Measurements from ENCODE around the gene CENPX. TPM values are rescaled to one million over a fixed set of nuclear protein-coding genes. Genes with fewer than 3 reads are reported as not detected.

Gene CENPX
- total and polyA plus RNA-seq, 2 of the 13 experiments (the other 11 are each of a cell fraction or from before 2014, with no cell fraction given): 92.7 to 170 TPM

GRCh38 chr17:81999976-82000802, 22.5 kb downstream of the CENPX start (continued):
- TF ChIP-seq ZNF780A (CRISPR knock-in tag; IDR thresholded peaks at IDR 0.05) (peak; percentile 13; the same call in 1 of the 2 replicates), KLF15 (CRISPR knock-in tag; IDR thresholded peaks at IDR 0.05; ENCODE audit: borderline replicate concordance) (no peak), TFDP2 (CRISPR knock-in tag; IDR thresholded peaks at IDR 0.05) (no peak; the same call in 1 of the 2 replicates), ZNF382 (CRISPR knock-in tag; IDR thresholded peaks at IDR 0.05; ENCODE audit: borderline replicate concordance) (no peak), SNAI1 (CRISPR knock-in tag; IDR thresholded peaks at IDR 0.05; ENCODE audit: borderline replicate concordance) (no peak), DDIT3 (CRISPR knock-in tag; IDR thresholded peaks at IDR 0.05) (no peak), GZF1 (CRISPR knock-in tag; IDR thresholded peaks at IDR 0.05) (peak; percentile 85; the same call in 1 of the 2 replicates), NFE2L1 (CRISPR knock-in tag; IDR thresholded peaks at IDR 0.05; ENCODE audit: borderline replicate concordance) (peak; percentile 88; the same call in 1 of the 2 replicates), FOXC1 (CRISPR knock-in tag; IDR thresholded peaks at IDR 0.05; ENCODE audit: borderline replicate concordance) (peak; percentile 68; the same call in 1 of the 2 replicates), NFRKB (IDR thresholded peaks at IDR 0.05) (no peak), PRMT3 (CRISPR knock-in tag; IDR thresholded peaks at IDR 0.05; ENCODE audit: borderline replicate concordance, low read depth) (peak; percentile 54; the same call in 1 of the 2 replicates), PRPF4 (IDR thresholded peaks at IDR 0.05; ENCODE audit: low read depth, low read length, poor library complexity, severe bottlenecking) (peak; percentile 66), ZMYM2 (CRISPR knock-in tag; IDR thresholded peaks at IDR 0.05) (peak; percentile 48), ZIK1 (CRISPR knock-in tag; IDR thresholded peaks at IDR 0.05; ENCODE audit: borderline replicate concordance, low read depth) (no peak), RXRB (CRISPR knock-in tag; IDR thresholded peaks at IDR 0.05; ENCODE audit: borderline replicate concordance) (no peak; the same call in 1 of the 2 replicates), ZC3H4 (CRISPR knock-in tag; IDR thresholded peaks at IDR 0.05; ENCODE audit: borderline replicate concordance) (peak; percentile 97; the same call in 1 of the 2 replicates), ZNF737 (CRISPR knock-in tag; IDR thresholded peaks at IDR 0.05; ENCODE audit: borderline replicate concordance) (0 out of 2 replicates have a peak, but pooled peaks have one; percentile 58), ZNF501 (CRISPR knock-in tag; IDR thresholded peaks at IDR 0.05) (peak; percentile 8; the same call in 1 of the 2 replicates)
- TF ChIP-seq, protein P1, sequence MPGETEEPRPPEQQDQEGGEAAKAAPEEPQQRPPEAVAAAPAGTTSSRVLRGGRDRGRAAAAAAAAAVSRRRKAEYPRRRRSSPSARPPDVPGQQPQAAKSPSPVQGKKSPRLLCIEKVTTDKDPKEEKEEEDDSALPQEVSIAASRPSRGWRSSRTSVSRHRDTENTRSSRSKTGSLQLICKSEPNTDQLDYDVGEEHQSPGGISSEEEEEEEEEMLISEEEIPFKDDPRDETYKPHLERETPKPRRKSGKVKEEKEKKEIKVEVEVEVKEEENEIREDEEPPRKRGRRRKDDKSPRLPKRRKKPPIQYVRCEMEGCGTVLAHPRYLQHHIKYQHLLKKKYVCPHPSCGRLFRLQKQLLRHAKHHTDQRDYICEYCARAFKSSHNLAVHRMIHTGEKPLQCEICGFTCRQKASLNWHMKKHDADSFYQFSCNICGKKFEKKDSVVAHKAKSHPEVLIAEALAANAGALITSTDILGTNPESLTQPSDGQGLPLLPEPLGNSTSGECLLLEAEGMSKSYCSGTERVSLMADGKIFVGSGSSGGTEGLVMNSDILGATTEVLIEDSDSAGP (CRISPR knock-in tag; IDR thresholded peaks at IDR 0.05; ENCODE audit: borderline replicate concordance): peak; percentile 72; the same call in 1 of the 2 replicates
- TF ChIP-seq, protein P2, sequence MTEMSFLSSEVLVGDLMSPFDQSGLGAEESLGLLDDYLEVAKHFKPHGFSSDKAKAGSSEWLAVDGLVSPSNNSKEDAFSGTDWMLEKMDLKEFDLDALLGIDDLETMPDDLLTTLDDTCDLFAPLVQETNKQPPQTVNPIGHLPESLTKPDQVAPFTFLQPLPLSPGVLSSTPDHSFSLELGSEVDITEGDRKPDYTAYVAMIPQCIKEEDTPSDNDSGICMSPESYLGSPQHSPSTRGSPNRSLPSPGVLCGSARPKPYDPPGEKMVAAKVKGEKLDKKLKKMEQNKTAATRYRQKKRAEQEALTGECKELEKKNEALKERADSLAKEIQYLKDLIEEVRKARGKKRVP (CRISPR knock-in tag; IDR thresholded peaks at IDR 0.05): 0 out of 4 replicates have a peak, but pooled peaks of 1 of the 2 experiments have one; percentile 1

All from HepG2 (cell line).